Measurements from ENCODE around the gene APBB2.
A peak's percentile ranks its signal among the peaks of the same experiment; 100 is the strongest.

DNA sequence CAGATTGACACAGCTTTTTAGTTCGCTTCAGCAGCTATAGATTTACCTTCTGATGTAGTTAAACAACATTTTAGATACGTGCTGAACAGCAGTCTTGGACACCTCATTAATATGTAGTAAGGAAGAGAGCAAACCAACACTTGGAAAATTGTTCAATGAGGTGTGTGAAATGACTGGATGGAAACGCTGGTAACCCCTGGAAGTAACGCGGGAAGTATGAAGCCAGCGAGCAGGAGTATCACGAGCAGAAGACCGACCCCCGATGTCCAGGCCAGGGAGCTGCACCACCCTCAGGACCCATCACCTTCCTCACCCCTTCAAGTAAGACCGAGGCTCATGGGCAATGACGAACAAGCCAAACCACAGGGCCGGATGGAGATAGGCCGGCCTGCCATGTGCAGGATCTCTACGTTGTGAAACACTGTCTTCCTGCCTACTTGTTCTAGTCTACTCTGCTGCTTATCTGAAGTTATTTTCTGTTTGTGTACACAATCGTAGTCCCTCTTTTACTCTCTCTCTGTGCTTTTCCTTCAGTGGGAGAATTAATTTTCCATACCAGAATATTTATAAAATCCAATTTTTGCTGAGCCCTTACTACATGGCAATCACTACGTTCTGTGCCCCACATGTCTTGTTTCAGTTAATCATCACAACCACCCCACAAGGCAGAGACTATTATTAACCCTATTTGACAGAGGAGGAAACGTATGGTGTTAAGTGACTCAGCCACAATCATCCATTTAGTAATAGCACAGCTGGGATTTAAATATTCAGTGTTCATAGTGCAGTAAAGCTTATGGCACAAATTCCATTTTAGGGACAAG, 221.7 kb downstream of the APBB2 start:
- TF ChIP-seq EZH2 (IDR thresholded peaks at IDR 0.05; ENCODE audit: low read depth, unreplicated experiment) (no peak), JUNB (IDR thresholded peaks at IDR 0.05; ENCODE audit: unreplicated experiment) (no peak), REST (IDR thresholded peaks at IDR 0.05; ENCODE audit: unreplicated experiment) (no peak), POLR2AphosphoS5 (IDR thresholded peaks at IDR 0.05; ENCODE audit: low read depth) (no peak), EZH2phosphoT487 (IDR thresholded peaks at IDR 0.05; ENCODE audit: unreplicated experiment) (no peak), CREB1 (CRISPR knock-in tag; IDR thresholded peaks at IDR 0.05; ENCODE audit: low read depth) (no peak), ETS1 (IDR thresholded peaks at IDR 0.05) (no peak)
- TF ChIP-seq, protein P1, sequence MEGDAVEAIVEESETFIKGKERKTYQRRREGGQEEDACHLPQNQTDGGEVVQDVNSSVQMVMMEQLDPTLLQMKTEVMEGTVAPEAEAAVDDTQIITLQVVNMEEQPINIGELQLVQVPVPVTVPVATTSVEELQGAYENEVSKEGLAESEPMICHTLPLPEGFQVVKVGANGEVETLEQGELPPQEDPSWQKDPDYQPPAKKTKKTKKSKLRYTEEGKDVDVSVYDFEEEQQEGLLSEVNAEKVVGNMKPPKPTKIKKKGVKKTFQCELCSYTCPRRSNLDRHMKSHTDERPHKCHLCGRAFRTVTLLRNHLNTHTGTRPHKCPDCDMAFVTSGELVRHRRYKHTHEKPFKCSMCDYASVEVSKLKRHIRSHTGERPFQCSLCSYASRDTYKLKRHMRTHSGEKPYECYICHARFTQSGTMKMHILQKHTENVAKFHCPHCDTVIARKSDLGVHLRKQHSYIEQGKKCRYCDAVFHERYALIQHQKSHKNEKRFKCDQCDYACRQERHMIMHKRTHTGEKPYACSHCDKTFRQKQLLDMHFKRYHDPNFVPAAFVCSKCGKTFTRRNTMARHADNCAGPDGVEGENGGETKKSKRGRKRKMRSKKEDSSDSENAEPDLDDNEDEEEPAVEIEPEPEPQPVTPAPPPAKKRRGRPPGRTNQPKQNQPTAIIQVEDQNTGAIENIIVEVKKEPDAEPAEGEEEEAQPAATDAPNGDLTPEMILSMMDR (conservative IDR thresholded peaks at IDR 0.05; ENCODE audit: low read depth in 2 of 2), result 0 out of 4 replicates have a peak, but pooled peaks of 1 of the 2 experiments have one; percentile 11
